GM23248 (cell line): ENCODE measurements around the gene MPPED2. TPM values are rescaled to one million over a fixed set of nuclear protein-coding genes. Genes with fewer than 3 reads are reported as not detected.

Source experiments
- DNase-seq: peaks from one replicate; pipeline ENCODE4 v3.0.0-alpha.2; 2015
- H2AFZ ChIP-seq: fragments of 200-600 bp; sonication (generic); 2 replicates; pipeline ENCODE4 v1.6.1; 2016; ENCODE audit warnings: antibody characterized with exemption
- H3F3A ChIP-seq: fragments of 200-600 bp; sonication (generic); 2 replicates; pipeline ENCODE4 v1.6.1; 2016; ENCODE audit warnings: mild to moderate bottlenecking, antibody characterized with exemption, mixed run types; ENCODE audit not compliant: insufficient read depth
- H3K27ac ChIP-seq: fragments of 200-600 bp; sonication (generic); 2 replicates; pipeline ENCODE4 v1.5.1; 2016; ENCODE audit warnings: mild to moderate bottlenecking
- H3K27me3 ChIP-seq: fragments of 200-600 bp; sonication (generic); replicated peaks from 2 replicates; pipeline ENCODE4 v1.6.1; 2016; ENCODE audit warnings: mild to moderate bottlenecking; ENCODE audit not compliant: insufficient read depth
- H3K36me3 ChIP-seq: fragments of 200-600 bp; sonication (generic); 2 replicates; pipeline ENCODE4 v1.6.1; 2016; ENCODE audit warnings: low read depth, mild to moderate bottlenecking
- H3K4me1 ChIP-seq: fragments of 200-600 bp; sonication (generic); 2 replicates; pipeline ENCODE4 v1.6.1; 2016; ENCODE audit warnings: mild to moderate bottlenecking; ENCODE audit not compliant: insufficient read depth
- H3K4me2 ChIP-seq: fragments of 200-600 bp; sonication (generic); one replicate; pipeline ENCODE4 v1.6.1; 2016; ENCODE audit warnings: mild to moderate bottlenecking; ENCODE audit not compliant: unreplicated experiment
- H3K4me3 ChIP-seq: fragments of 200-600 bp; sonication (generic); 2 replicates; pipeline ENCODE4 v1.5.1; 2016; ENCODE audit warnings: mild to moderate bottlenecking
- H3K79me2 ChIP-seq: fragments of 200-600 bp; sonication (generic); 2 replicates; pipeline ENCODE4 v1.6.1; 2016; ENCODE audit warnings: mild to moderate bottlenecking; ENCODE audit not compliant: insufficient read depth
- H3K9ac ChIP-seq: fragments of 200-600 bp; sonication (generic); 2 replicates; pipeline ENCODE4 v1.6.1; 2016; ENCODE audit warnings: mild to moderate bottlenecking
- H3K9me2 ChIP-seq: fragments of 200-600 bp; sonication (generic); 2 replicates; pipeline ENCODE4 v1.6.1; 2016; ENCODE audit warnings: mixed run types, mild to moderate bottlenecking, moderate library complexity; ENCODE audit not compliant: insufficient read depth
- H3K9me3 ChIP-seq: fragments of 200-600 bp; sonication (generic); one replicate; pipeline ENCODE4 v1.6.1; 2017; ENCODE audit warnings: low read depth
- H4K20me1 ChIP-seq: fragments of 200-600 bp; sonication (generic); 2 replicates; pipeline ENCODE4 v1.6.0; 2016; ENCODE audit not compliant: insufficient read depth
- EZH2 ChIP-seq: fragments of 200-600 bp; sonication (generic); IDR thresholded peaks from 2 replicates; pipeline ENCODE4 v1.6.1; 2018; ENCODE audit warnings: antibody characterized with exemption, mild to moderate bottlenecking; ENCODE audit not compliant: insufficient read depth, poor library complexity, severe bottlenecking
- EZH2phosphoT487 ChIP-seq: fragments of 200-600 bp; sonication (generic); IDR thresholded peaks from 2 replicates; pipeline ENCODE4 v1.6.1; 2018; ENCODE audit warnings: antibody characterized with exemption, moderate library complexity, mild to moderate bottlenecking, low read depth; ENCODE audit not compliant: insufficient read depth
- WGBS, 2 experiments: methylation state at CpG; one replicate each; pipeline ENCODE4 v1.1.6; 2015 to 2017; ENCODE audit warnings: low lambda C conversion rate in 2 of 2, low coverage in 1 of 2; ENCODE audit errors: missing lambda C conversion rate in 2 of 2; 5-methylcytosine and 5-hydroxymethylcytosine counted together
- in situ Hi-C: fragments of 300-500 bp; cut with MboI; formaldehyde crosslinking; loops from 2 replicates; pipeline ENCODE4 v1.15.0; 2020
- polyA plus RNA-seq: library from polyadenylated mRNA; unstranded; fragments of >200 nt; fragmentation: Nextera tagmentation; extraction: Ambion mirVana; gene quantifications from 2 replicates; pipeline ENCODE4 v1.2.1, GENCODE V29; 2016
- total RNA-seq: library from RNA; depleted of rRNA; stranded (reverse); fragments of >200 nt; shearing (Covaris generic); gene quantifications from 2 replicates; pipeline ENCODE4 v1.2.3, GENCODE V29; 2014

MPPED2 gene
- total and polyA plus RNA-seq, 2 experiments from 2014 or later, result not detected

- Histone ChIP-seq H4K20me1 (no peaks in the 10 kb centered on the region), H3K36me3 (no peaks in the 10 kb centered on the region), H3K9me2 (no peaks in the 10 kb centered on the region), H3K9ac (no peak overlapping the region), H3K4me1 (no peaks in the 10 kb centered on the region), H3K4me2 (no peak overlapping the region), H3F3A (no peaks in the 10 kb centered on the region), H3K9me3 (no peaks in the 10 kb centered on the region), H3K27ac (no peak overlapping the region), H3K27me3 (no peaks in the 10 kb centered on the region; the same call in none of the 2 replicates), H3K4me3 (no peak overlapping the region), H2AFZ (no peak overlapping the region), H3K79me2 (no peaks in the 10 kb centered on the region)
- no peak for TF ChIP-seq EZH2
- no peak for TF ChIP-seq EZH2phosphoT487
- in situ Hi-C loops, result no loop called here
- no peak for DNase-seq
- WGBS, 2 experiments, result 54 to 66% methylated on average over 6 of the region's 6 CpGs
Measured at GRCh38 chr11:30414806-30415205, 171.3 kb downstream of the MPPED2 start.

- no peaks in the 10 kb centered on the region for H3K9me3 ChIP-seq
- WGBS, 2 experiments, result 58 to 60% methylated on average over 5 of the region's 5 CpGs
- DNase-seq, result no peak
- H3K79me2 ChIP-seq, result no peaks in the 10 kb centered on the region
- no peaks in the 10 kb centered on the region for H3F3A ChIP-seq
- H3K4me2 ChIP-seq, result no peak overlapping the region
- H3K4me1 ChIP-seq, result no peaks in the 10 kb centered on the region
- H2AFZ ChIP-seq, result no peak overlapping the region
- H3K27me3 ChIP-seq, result no peaks in the 10 kb centered on the region; the same call in none of the 2 replicates
- in situ Hi-C loops, result no loop called here
- no peak overlapping the region for H3K9ac ChIP-seq
- no peaks in the 10 kb centered on the region for H3K9me2 ChIP-seq
- no peaks in the 10 kb centered on the region for H4K20me1 ChIP-seq
- H3K27ac ChIP-seq, result no peak overlapping the region
- H3K4me3 ChIP-seq, result no peak overlapping the region
- no peaks in the 10 kb centered on the region for H3K36me3 ChIP-seq
- no peak for TF ChIP-seq EZH2
- TF ChIP-seq EZH2phosphoT487, result no peak
Measured at GRCh38 chr11:30414244-30414643, 171.9 kb downstream of the MPPED2 start.

- in situ Hi-C loops, result no loop called here
- Histone ChIP-seq H3F3A (no peaks in the 10 kb centered on the region), H3K4me2 (no peak overlapping the region), H3K9me3 (no peaks in the 10 kb centered on the region), H3K9me2 (no peaks in the 10 kb centered on the region), H3K4me3 (no peak overlapping the region), H3K27me3 (no peaks in the 10 kb centered on the region; the same call in none of the 2 replicates), H4K20me1 (no peaks in the 10 kb centered on the region), H3K4me1 (no peaks in the 10 kb centered on the region), H3K9ac (no peak overlapping the region), H2AFZ (no peak overlapping the region), H3K79me2 (no peaks in the 10 kb centered on the region), H3K27ac (no peak overlapping the region), H3K36me3 (no peaks in the 10 kb centered on the region)
- 34 to 42% methylated on average over 2 of the region's 2 CpGs for WGBS, 2 experiments
- DNase-seq, result no peak
- TF ChIP-seq EZH2phosphoT487 (no peak), EZH2 (no peak)
Measured at GRCh38 chr11:30412509-30412908, 173.6 kb downstream of the MPPED2 start.

GRCh38 chr11:30411383-30411782 lies 174.8 kb downstream of the MPPED2 start:
- 48 to 49% methylated on average over 7 of the region's 7 CpGs for WGBS, 2 experiments
- no peaks in the 10 kb centered on the region for H3K9me2 ChIP-seq
- in situ Hi-C loops, result no loop called here

More at GRCh38 chr11:30411383-30411782, 174.8 kb downstream of the MPPED2 start:
- H3K4me1 ChIP-seq, result no peaks in the 10 kb centered on the region
- no peak overlapping the region for H3K4me2 ChIP-seq
- no peak overlapping the region for H3K9ac ChIP-seq
- no peak overlapping the region for H2AFZ ChIP-seq
- H3F3A ChIP-seq, result no peaks in the 10 kb centered on the region
- no peak overlapping the region for H3K4me3 ChIP-seq
- no peaks in the 10 kb centered on the region; the same call in 1 of the 2 replicates for H3K27me3 ChIP-seq
- H3K27ac ChIP-seq, result no peak overlapping the region
- H3K79me2 ChIP-seq, result no peaks in the 10 kb centered on the region
- no peaks in the 10 kb centered on the region for H3K36me3 ChIP-seq
- no peaks in the 10 kb centered on the region for H3K9me3 ChIP-seq
- H4K20me1 ChIP-seq, result no peaks in the 10 kb centered on the region
- no peak for TF ChIP-seq EZH2
- no peak for TF ChIP-seq EZH2phosphoT487
- DNase-seq, result no peak
